GM18526 (cell line): Measurements from ENCODE around the gene GMFB.

Experiments
- POLR2A ChIP-seq: IDR thresholded peaks from 3 replicates; pipeline ENCODE4 v1.6.1; 2011; ENCODE audit not compliant: insufficient read length; ENCODE audit errors: extremely low read depth

The GMFB gene

DNA sequence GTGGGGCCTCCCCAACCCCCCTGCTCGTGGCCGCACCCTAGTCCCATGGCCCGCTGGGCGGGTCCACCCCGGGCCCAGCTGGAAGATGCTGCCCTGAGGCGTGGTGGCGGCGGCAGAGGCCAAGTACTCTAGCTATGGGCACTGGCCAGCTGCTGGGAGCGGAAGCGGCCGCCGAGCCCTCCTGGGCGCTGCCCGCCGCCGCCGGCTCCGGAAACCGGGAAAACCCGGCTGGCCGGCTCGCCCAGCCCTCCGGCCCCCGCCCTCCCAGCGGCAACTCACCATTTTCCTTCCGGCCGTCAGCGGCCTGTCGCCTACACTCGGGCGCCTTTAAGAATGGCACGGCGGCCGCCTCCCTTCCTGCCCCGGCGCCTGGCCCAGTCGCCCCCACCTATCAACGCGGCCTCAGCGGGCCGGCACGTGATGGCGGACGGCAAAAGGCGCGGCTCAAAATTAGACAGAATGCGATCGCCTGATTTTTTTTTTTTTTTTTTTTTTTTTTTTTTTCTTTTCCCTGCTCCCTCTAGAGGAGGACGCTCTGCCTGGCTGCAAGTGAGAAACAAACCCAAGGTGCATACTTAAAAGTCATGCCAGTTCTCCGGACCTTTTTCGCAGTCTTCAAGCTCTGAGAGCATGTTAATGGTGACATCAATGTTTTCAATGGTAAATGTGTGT, at the start of gene GMFB:
Gene GMFB, minus strand, starts transcription at position 335 of the 672 bp plus-strand sequence. Its CDS starts 53 bp downstream, at position 282.
- peak; percentile 85 for TF ChIP-seq POLR2A

DNA sequence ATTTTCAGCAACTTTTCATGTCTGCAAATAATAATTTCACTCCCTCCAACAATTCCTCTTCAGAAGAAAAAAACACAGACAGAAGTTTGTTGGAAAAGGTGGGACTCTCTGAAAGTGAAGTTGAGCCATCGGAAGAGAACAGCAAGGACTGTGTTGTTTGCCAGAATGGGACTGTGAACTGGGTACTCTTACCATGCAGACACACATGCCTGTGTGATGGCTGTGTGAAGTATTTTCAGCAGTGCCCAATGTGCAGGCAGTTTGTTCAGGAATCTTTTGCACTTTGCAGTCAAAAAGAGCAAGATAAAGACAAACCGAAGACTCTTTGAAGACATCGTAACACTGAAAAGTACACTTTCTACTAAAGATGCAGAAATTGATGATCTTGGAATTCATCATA, 49.3 kb upstream of the GMFB start:
- TF ChIP-seq POLR2A: no peak

DNA sequence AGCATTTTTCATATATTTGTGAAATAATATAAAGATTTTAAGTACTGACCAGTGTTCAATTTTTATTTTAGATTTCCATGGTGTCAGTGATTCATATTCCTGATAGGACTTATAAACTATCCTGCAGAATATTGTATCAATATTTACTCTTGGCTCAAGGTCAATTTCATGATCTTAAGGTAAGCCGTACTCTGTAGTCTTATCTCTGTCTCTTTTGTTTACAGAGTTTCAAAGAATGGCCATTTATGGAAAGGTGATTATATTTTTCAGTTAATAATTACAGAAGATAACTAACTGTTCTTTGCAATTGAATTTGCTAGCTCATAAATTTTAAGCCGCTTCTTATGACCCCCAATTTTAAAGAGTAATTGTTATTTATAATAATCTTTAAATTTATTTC, 48.9 kb upstream of the GMFB start:
- TF ChIP-seq POLR2A: no peak

DNA sequence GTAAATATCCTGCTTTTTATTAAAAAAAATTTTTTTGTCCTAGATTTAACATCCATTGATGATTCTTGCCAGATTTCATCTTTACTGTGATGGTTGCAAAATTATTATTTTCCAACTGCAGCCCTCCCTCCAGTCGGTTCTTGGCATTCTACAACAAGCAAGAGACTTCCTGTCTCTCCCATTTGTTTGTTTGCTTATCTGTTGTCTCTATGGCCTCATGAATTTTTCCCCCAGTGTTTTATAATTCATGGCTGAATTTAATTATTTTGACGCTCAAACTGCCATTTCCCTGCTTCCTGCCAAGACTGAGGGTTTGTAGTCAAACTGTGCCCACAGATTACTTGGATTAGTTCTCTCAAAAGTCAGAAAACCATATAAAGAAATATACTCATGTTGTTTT, 46.9 kb upstream of the GMFB start:
- no peak for TF ChIP-seq POLR2A

DNA sequence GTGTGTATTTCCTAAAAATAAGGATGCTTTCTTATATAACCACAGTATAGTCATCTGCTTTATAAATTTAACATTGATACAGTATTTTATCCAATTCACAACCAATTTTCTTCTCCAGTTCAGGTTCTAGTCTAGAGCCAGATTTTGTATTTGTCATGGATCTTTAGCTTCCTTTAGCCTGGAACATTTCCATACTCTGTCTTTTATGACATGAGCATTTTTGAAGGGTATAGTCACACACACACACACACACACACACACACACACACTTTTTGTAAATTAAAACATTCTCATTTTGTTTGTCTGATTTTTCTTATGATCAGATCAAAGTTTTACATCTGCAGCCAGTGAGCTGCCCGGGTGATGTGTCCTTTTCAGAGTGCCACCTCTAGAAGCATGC, 46.3 kb upstream of the GMFB start:
- TF ChIP-seq POLR2A: no peak

DNA sequence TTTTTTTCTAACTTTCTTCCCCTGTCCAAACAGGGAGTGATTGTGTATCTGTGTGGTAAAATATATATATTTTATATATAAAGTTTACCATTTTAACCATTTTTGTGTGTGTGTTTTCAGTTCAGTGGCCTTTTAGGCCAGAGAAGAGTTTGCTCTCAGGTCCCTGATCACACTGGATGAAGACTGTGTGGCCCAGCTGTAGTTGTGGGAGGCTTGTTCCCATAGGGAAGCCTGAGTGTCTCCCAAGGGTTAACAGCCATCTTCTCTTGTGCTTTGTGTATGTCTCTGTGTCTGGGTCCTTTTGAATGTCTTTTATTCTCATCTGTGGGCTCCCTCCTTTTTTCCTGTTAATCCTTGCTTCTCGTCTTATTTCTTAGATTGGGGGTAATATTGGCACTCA, 44.3 kb upstream of the GMFB start:
- no peak for TF ChIP-seq POLR2A

DNA sequence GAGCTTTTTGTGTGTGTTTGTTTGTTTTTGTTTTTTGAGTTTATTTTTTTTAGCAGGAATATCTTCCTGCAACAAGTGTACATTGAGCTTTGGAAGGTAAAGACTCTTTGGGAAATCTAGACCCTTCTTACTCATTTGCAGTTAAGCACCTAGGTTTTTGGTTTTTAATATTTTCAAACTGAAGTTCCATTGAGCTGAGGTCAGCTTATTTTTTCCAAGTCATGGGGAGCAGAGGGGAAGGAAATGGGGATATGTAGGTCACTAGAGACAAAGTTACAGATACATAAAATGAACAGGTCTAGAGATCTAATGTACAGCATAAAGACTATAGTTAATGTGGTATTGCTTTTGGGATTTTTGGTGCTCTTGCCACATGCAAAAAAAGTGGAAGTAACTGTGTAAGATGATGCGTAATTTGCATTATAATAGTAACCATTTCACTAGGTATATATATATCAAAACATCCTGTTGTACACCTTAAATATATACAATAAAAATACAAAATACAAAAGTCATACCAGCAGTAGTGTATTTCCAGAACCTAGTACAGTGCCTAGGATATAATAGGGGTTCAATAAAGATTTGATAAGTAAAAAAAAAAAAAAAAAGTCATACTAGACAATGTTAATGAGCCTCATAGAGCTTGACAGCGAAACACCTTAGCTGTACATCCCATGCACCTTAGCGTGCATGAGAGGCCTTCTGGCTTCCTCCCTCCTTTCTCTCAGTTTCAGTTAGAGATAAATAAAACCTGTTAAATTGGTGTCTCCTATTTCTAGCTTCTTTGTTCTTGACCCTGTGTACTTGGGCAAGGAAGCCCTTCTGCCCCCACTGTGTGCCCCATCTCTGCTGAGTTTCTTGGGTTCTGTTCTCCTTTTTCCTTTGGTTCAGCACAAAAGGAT, 43.6 kb upstream of the GMFB start:
- TF ChIP-seq POLR2A: no peak

DNA sequence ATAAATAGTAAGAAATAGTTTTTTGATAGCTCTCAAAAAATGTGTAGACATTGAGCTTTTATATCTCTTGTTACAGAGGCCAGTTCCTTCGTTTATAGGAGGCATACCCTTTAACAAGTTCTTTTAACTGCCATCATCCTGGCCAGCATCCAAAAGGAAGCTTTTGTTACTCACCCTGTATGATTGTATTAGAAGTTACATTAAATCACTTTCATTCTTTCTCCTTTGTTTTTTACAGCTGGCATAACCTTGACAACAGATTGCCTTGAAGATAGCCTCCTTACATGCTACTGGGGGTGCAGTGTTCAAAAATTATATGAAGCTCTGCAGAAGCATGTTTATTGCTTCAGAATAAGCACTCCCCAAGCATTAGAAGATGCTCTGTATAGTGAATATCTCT, 41.0 kb upstream of the GMFB start:
- no peak for TF ChIP-seq POLR2A

DNA sequence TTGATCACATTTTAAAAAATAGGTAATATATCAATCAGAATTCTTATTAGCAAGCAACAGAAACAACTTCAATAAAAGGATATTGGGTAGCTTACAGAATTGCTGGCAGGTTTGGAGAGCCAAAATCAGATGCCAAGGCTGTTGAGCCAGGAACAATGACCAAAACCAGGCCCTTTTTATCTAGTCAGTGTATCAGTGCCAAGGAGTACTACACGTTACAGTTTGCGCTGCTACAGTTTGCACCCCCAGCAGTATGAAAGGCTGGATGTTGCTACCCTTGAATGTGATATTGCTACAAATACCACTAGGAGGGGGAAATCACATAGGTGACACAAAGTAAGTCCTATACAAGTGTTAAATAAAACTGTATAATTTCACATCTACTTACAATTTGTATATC, 40.2 kb upstream of the GMFB start:
- TF ChIP-seq POLR2A: no peak

DNA sequence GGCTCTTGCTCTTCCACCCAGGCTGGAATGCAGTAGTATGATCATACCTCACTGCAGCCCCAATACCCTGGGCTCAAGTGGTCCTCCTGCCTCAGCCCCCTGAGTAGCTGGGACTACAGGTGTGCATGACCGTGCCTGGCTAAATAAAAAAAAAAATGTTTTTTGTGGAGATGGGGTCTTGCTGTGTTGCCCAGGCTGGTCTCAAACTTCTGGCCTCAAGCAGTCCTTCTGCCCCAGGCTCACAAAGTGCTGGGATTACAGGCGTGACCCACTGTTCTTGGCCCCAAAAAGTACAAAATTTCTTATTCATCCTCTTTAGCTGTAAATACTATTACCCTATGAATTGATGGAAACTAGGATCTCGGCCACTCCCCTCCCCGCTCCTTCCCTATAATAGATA, 35.6 kb upstream of the GMFB start:
- no peak for TF ChIP-seq POLR2A

DNA sequence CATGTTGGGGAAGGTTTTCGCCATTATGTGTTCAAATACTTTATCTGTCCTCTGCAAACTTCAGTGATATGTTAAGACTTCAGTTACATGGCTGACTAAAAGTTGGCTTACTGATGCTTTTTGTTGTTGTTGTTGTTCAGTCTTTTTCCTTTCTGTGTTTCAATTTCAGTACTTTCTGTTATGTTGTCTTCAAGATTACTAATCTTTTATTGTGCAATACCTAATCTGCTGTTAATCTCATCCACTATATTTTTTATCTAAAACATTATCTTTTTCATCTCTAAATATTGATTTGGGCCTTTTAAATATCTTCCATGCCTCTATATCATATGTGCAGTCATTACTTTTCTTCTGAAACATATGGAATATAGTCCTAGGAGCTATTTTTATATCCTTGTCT, 27.9 kb upstream of the GMFB start:
- TF ChIP-seq POLR2A: no peak

DNA sequence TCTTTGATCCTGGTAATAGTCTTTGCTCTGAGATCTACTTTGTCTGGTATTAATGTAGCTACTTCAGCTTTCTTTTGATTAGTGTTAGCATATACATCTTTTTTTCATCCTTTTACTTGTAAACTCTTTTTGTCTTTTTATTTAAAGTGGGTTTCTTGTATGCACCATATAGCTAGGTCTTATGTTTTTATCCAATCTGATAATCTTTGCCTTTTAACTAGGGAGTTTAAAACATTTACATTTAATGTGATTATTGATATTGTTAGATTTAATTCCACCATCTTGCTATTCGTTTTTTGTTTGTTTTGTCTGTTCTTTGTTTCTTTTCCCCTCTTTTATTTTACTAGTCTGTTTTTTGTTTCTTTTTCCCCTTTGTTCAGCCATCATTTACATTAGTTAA, 26.9 kb upstream of the GMFB start:
- no peak for TF ChIP-seq POLR2A

DNA sequence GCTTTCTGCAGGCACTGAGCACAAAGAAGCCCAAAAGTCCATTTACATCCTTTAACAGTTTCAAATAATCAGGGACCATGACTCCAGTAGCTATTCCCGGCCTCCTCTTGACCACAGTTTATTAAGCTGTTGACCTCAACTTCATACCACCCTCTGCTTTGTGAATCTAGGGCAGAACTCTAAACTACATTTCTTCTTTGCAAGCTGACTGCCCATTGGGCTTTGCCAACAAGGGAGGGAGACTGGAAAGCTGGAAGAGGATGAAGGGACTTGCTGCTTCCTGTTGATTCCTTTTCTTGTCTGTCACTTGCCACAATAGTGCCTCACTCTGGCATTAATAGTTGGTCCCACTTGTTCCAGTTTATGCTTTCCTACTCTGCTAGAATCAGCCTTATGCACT, 23.6 kb upstream of the GMFB start:
- TF ChIP-seq POLR2A: no peak

DNA sequence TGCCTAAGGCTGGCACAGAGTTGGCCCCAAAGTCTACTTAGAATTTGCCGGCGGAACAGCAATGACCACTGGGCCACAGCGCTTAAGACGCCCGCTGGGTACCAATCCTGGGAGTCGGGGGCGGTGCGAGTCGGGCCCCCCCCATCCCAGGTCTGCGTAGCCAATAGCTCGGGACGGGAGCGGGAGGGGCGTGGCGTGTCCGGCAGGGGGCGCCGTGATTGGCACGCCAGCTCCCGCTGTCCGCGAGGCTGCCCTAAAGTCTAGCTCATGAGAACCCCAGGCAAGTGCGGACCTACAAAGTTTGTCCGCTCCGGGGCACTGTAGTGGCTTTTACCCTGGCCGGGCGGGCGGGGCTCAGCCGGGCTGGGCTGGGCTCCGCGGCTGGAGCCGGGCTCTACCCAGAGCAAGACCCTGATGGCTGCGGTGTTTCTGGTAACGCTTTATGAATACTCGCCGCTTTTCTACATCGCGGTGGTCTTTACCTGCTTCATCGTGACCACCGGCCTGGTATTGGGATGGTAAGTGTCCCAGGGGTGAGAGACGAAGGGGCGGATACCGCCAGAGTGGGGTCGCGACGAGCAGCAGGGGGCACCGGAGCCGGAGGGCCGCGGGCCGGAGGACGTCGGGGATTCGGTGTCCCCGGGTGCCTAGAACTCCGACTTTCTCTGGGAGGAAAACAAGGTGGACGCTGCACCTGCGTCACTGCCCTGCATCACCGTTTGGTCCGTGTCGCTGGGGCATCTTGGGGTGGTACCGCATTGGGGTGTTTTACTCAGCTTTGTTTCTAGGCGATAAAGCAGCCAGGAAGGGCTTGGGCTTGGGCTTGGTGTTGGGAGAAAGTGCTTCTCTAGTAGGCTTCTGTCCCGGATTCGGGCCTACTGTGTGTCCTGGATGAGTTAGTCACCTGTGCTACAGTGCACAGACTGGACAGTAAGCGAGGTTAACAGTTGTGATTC, 21.0 kb upstream of the GMFB start, which contains the start of gene CGRRF1:
Gene CGRRF1, plus strand, starts transcription at position 361 of the 956 bp plus-strand sequence. Its CDS starts 54 bp downstream, at position 415.
- peak; percentile 74 for TF ChIP-seq POLR2A

DNA sequence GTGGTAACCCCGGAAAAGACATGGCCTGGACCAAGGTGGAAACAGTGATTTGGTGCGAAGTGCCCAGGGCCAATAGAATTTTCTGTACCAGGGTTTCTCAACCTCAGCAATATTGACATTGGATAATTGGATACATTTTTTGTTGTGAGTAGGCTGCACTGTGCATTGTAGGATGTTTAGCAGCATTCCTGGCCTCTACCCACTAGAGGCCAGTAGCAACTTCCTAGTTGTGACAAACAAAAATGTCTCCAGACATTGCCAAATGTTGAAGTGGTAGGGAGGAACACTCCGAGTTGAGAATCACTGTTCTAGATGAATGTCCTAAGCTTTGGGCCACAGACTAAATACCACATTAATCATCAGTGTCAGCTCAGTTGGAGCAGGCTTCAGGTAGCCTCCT, 14.7 kb upstream of the GMFB start:
- no peak for TF ChIP-seq POLR2A
